ENCODE measurements around the gene LRRTM4.
"Not testable (repeated sequence)": the region's sequence is repeated elsewhere in the genome, so short reads cannot be mapped to it uniquely, and the experiment has no call there.

LRRTM4 gene

GRCh38 chr2:77179297-77179696, 342.9 kb downstream of the LRRTM4 start:
- no peak for DNase-seq

GRCh38 chr2:77175266-77175780, 346.9 kb downstream of the LRRTM4 start:
- not testable (repeated sequence) for DNase-seq

DNA sequence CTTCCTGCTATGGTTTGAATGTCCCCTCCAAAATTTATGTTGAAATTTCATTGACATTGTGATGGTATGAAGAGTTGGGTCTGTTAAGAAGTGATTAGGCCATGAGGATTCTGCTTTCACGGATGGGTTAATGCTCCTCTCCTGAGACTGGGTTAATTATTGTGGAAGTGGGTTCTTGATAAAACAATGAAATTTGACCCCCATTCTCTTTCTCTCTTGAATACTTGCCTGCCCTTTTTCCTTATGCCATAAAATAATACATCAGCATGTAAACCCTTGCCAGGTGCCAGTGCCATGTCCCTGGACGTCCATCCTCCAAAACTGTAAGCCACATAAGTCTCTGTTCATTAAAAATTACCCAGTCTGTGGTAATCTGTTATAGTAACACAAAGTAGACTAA, 352.8 kb downstream of the LRRTM4 start:
- DNase-seq = no peak

- DNase-seq = not testable (repeated sequence)
Measured at GRCh38 chr2:77164021-77164420, 358.2 kb downstream of the LRRTM4 start.

- no peak for DNase-seq
Measured at GRCh38 chr2:77161009-77161408, 361.2 kb downstream of the LRRTM4 start.

DNA sequence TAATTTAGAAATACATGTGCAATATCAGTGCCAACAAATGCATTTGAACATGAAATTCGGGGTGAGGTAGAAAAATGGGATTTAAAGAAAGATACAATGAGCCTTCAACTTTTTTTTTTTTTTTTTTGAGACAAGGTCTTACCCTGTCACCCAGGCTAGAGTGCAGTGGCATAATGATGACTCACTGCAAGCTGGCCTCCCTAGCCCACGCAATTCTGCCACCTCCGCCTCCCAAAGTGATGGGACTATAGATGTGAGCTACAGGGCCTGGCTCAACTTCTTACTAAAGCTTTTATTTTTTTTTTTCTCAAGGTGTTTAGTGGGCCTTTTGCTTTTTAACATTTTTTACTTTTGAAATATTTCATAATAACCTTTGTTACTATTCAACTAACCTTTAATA, 365.6 kb downstream of the LRRTM4 start:
- DNase-seq = no peak

DNA sequence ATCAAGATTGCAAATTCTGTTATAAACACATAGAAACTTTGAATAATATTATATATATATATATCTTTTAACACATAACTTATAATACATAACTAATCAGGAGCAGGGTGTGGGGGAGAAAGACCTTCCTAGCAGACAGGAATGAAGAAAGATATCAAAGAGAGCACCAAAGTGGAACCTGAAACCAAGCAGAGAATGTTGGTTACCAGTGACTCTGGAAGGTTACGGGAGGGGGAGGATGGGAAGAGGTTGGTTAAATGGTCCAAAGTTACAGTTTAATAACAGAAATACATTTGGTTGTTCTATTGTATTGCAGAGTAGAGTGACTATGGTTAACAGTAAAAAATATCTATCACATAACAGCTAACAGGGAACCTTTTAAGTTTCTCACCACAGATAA, 366.7 kb downstream of the LRRTM4 start:
- DNase-seq = no peak

DNA sequence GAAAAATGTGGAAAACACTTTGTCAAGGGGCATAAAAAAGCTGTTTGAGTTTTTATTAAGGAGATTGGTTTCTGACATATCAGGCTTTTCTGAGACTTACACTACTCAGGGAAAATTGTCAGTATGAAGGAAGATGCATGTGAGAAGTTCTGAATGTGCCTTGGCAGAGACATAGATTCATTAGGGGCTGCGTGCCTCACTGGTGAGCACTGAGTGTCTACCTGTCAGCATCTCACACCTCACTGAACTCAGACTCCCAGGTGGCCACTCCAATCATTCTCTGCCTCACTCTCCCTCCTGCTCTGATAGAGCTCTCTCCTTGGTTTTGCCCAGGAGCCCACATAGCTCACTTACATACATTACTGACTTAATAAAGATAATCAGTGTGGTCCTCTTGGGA, 372.6 kb downstream of the LRRTM4 start:
- DNase-seq = no peak

DNA sequence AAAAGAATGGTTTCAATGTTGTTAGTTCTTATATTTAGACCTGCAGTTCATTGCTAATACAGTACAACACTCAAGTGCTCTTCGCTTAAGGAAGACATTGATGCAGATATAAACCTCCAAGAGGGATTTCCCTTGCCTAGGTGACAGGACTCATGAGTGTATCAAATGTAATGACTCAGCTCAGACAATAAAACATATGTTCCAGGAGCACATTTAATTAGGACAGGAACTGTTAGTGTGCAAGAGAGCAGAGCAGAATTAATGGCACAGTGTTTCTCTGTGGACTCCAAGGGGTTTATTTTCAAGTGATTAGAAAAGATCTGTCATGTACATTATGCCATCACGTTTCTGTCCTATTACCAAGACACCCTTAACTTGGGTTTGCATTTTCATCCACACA, 375.0 kb downstream of the LRRTM4 start:
- no peak for DNase-seq

GRCh38 chr2:77144772-77145171, 377.4 kb downstream of the LRRTM4 start:
- DNase-seq = no peak

DNA sequence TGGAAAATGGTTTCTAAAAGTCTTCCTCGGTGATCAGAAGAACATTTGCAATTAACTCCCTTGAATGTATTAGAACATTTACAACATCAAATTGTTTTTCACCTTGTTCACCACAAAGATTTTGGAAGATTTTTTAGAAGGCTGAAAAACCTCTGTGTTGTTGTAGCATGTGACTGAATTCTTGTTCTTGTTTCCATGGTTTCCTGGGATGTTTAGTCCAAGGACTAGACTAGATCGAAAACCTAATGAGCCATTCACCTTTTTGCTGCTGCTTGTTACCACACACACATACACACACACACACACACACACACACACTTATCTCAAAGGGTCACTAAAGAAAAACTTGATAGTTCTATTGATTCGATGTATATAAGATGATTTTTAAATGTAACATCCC, 380.0 kb downstream of the LRRTM4 start:
- DNase-seq = no peak

GRCh38 chr2:77128479-77128878, 393.7 kb downstream of the LRRTM4 start:
- not testable (repeated sequence) for DNase-seq

DNA sequence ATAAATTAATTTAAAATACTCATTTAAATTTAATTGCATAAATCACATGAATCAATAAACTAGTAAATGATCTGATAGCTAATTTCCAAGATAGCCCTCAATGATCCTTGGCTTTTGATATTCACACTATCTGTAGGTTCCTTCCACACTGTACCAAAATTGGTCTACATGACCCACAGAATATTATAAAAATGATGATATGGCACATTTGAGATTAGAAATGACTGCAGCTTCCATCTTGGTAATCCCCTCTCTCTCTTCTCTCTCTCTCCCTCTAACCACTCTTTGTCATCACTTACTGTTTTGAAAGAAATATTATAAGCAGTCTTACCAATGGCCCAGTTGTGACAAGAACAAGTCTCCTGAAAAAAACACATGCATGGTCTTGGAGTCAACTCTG, 394.8 kb downstream of the LRRTM4 start:
- DNase-seq = no peak

DNA sequence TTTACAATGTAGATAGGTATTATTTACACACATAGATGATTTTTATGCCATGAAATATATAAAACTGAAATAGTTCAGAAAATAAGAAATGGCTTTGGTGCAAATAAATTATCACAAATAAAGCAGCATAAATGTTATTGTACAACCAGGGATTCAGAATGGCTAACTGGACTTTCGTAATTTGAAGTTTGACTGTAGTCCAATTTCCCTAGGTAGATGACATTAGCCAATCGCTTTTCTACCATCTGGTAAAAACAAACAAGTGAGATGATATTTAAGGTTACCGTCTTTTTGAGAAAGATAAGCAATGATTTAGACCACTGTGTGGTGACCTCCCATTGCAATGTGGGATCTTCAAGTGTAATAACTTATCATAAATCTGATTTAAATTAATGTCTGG, 400.7 kb downstream of the LRRTM4 start:
- no peak for DNase-seq

DNA sequence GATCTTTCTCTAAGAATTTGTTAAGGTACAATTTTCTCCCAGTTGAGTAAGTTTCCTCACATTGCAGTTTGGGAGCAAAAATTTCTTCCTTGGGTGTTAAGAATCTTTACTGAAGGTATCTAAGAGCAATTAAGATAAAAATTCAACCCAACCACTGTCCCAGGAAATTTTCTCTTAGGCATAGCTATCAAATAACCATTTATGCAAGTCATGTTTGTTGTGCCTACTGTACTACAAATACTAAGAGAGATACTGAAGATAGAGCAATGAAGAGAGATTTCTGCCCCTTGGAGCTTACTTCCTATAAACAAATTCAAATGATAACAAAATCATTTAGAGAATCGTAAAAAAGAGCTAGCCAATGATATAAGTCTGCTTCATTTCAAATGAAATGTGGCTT, 402.8 kb downstream of the LRRTM4 start:
- no peak for DNase-seq

DNA sequence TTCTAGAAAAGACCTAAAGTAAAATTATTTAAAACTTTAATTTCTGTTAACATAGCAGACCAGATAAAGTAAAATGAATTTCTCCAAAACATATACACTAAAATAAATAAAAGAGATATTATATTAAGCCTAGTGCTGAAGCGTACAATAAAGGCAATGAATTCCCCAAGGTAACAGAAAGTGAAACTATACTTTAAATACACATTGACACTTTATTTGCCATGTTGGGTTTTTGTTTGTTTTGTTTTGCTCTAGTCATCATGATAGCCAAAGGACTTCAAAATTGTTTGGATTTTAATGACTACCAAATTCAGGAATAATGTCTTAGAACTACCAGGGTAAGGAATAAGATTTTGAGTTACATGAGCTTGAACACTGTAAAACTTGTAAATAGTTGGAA, 413.3 kb downstream of the LRRTM4 start:
- no peak for DNase-seq

- DNase-seq = no peak
Measured at GRCh38 chr2:77105008-77105407, 417.2 kb downstream of the LRRTM4 start.

DNA sequence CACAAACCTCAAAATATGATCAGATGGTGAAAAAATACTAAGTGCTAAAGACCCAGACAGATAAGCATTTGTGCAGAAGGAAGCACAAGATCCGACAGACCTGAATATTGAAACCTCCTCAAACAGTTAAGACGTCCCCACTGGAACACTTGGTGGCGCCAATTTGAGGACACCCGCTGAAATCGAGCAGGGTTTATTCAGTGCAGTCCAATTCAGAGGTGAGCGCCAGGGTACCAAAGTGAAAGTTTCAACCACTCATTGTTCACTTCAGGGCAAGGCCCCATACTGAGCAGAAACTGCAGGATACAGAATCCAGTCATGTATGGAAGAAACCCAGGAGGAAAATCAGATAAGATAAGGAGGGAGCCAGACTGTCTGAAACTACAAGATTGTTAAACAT, 417.6 kb downstream of the LRRTM4 start:
- DNase-seq = no peak

DNA sequence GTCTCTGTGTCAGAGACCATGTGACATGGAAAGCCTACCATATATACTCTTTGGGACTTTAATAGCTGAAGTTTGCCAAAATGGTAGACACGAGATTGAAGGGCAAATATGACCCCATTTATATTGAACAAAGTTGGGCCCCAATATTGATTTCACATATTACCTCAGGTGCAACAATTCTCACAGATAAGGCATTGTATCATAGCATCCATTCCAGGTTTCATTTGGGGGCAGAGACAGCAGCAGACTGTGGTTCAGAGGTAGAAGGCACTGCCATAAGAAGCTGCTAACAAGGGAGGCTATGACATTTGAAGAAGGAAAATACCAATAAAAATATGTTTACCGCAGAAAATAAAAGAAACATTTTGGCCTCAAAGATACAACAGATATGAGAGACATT, 419.2 kb downstream of the LRRTM4 start:
- no peak for DNase-seq

DNA sequence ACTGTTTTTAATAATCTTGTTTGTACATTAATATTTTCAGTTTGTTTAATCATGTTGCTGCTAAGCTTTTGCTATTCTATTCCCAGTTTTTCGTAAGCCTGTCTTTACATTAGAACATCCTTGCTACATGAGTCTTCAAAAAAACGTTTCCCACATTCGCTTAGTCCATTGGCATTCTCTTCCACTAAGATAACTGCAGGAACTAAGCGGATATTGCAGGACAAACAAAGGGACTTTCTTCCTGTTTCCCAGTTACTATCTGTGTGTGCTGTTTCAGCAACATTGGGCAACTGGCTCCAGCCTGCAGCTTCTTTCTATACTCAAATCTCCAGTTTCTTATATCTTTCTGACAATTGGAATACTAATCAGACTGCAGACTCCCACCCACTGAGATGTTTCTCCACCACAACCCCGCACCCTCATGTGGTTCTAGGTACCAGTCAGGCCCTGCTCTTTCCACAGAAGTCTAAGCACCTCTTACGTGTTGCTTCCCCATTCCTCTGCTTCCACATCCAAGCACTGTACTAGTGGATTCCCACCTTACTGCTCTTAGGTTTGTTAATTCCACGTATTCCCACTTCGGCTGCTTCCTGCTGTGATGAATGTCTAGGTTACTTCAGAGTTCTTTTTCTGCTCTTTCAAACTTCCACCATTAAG, 420.3 kb downstream of the LRRTM4 start:
- DNase-seq = no peak

DNA sequence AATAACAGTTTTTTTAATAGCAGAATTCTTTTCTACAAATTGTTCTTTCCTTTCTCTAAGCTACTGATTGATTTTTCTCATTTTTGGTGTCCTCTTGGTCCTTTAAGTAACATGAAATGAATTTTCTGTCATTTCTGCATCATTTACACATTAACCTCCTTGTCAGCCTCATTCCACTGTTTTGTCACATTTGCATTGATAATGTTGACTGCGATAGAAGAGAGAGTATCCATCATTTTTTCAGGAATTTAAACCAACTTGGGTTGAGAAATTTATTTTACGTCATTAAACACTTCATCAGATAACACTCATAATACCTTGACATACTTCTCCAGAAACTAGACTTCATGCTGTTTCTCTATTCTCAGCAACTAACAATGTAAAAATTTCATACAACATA, 422.2 kb downstream of the LRRTM4 start:
- DNase-seq = no peak

DNA sequence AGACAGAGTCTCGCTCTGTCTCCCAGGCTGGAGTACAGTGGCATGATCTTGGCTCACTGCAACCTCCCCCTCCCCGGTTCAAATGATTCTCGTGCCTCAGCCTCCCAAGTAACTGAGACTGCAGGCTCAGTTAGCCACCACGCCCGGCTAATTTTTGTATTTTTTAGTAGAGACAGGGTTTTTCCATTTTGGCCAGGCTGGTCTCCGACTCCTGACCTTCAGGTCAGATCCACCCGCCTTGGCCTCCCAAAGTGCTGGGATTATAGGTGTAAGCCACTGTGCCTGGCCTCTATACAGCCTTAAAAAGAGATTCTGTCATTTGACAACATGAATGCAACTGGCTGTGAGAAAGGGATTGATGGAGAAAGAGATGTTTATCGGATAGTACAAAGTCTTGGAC, 426.7 kb downstream of the LRRTM4 start:
- DNase-seq = not testable (repeated sequence)

- DNase-seq = no peak
Measured at GRCh38 chr2:77095096-77095495, 427.1 kb downstream of the LRRTM4 start.

GRCh38 chr2:77088424-77088823, 433.8 kb downstream of the LRRTM4 start:
- not testable (repeated sequence) for DNase-seq

Measured in amygdala (tissue), 56 donors.